ENCODE data around the gene GANAB. TPM values are rescaled to one million over a fixed set of nuclear protein-coding genes. Genes with fewer than 3 reads are reported as not detected.
"Not testable (repeated sequence)": the region's sequence is repeated elsewhere in the genome, so short reads cannot be mapped to it uniquely, and the experiment has no call there.

Gene GANAB
- total and polyA plus RNA-seq, 2 donors from 2014 or later: 110 to 309 TPM

GRCh38 chr11:62622476-62623089 is 23.8 kb downstream of the GANAB start:
- FAIRE-seq: no peak
- Histone ChIP-seq H3K4me3 (ENCODE audit: low read length in 3 of 3) (peak overlapping the region in 2 of 3 donors; percentile 55 to 92), H3K27me3 (ENCODE audit: control insufficient read depth, insufficient read depth, low read length) (no peaks in the 10 kb centered on the region), H3K9ac (ENCODE audit: low read length in 3 of 3) (peak overlapping the region in 2 of 3 donors; percentile 60 to 67), H3K27ac (ENCODE audit: low read depth in 2 of 2, low read length in 2 of 2) (peak overlapping the region; percentile 85 to 97), H3K4me1 (ENCODE audit: control insufficient read depth in 2 of 3, insufficient read depth in 2 of 3, low read depth in 1 of 3, low read length in 3 of 3) (peaks cover 5 to 14% (median 7%) of the 10 kb centered on the region in 3 donors), H3K36me3 (ENCODE audit: control insufficient read depth in 2 of 3, insufficient read depth in 3 of 3, low read length in 3 of 3) (peaks cover 9 to 25% (median 21%) of the 10 kb centered on the region in 3 donors), H3K9me3 (ENCODE audit: control insufficient read depth in 2 of 3, insufficient read depth in 1 of 3, low read length in 3 of 3) (no peaks in the 10 kb centered on the region)
- no peak for TF ChIP-seq CTCF (IDR thresholded peaks at IDR 0.05; ENCODE audit: borderline replicate concordance, extremely low read depth, insufficient read depth)
- no peak for DNase-seq
- intact Hi-C loops (cut with DNase I): no loop called here

GRCh38 chr11:62621567-62622470 is 24.6 kb downstream of the GANAB start, which contains the start of gene B3GAT3:
Gene B3GAT3, minus strand, starts transcription at chr11:62621986. Its CDS starts 39 bp downstream, at chr11:62621947.
- Histone ChIP-seq H3K36me3 (ENCODE audit: control insufficient read depth in 2 of 3, insufficient read depth in 3 of 3, low read length in 3 of 3) (peaks cover 6 to 21% (median 18%) of the 10 kb centered on the region in 3 donors), H3K9me3 (ENCODE audit: control insufficient read depth in 2 of 3, insufficient read depth in 1 of 3, low read length in 3 of 3) (no peaks in the 10 kb centered on the region), H3K9ac (ENCODE audit: low read length in 3 of 3) (peak within 1 kb of the TSS; percentile 60 to 84 (median 78)), H3K4me3 (ENCODE audit: low read length in 3 of 3) (peak within 1 kb of the TSS; percentile 71 to 92 (median 85)), H3K27ac (ENCODE audit: low read depth in 2 of 2, low read length in 2 of 2) (peak within 1 kb of the TSS; percentile 85 to 97), H3K27me3 (ENCODE audit: control insufficient read depth, insufficient read depth, low read length) (no peaks in the 10 kb centered on the region), H3K4me1 (ENCODE audit: control insufficient read depth in 2 of 3, insufficient read depth in 2 of 3, low read depth in 1 of 3, low read length in 3 of 3) (peaks cover 5 to 14% (median 7%) of the 10 kb centered on the region in 3 donors)
- DNase-seq (peak; percentile 98 to 100 (median 99)), FAIRE-seq (peak; percentile 6)
- TF ChIP-seq CTCF (IDR thresholded peaks at IDR 0.05; ENCODE audit: borderline replicate concordance, extremely low read depth, insufficient read depth): peak; percentile 14
- intact Hi-C loops (cut with DNase I): no loop called here

GRCh38 chr11:62621027-62621566 is 25.3 kb downstream of the GANAB start:
- FAIRE-seq: no peak
- H3K9ac ChIP-seq (ENCODE audit: low read length in 3 of 3): peak overlapping the region; percentile 13 to 84 (median 78)
- no peak for TF ChIP-seq CTCF (IDR thresholded peaks at IDR 0.05; ENCODE audit: borderline replicate concordance, extremely low read depth, insufficient read depth)

GRCh38 chr11:62616957-62617356 is 29.5 kb downstream of the GANAB start:
- H3K4me3 ChIP-seq (ENCODE audit: low read length in 3 of 3); H3K9me3 ChIP-seq (ENCODE audit: control insufficient read depth in 2 of 3, insufficient read depth in 1 of 3, low read length in 3 of 3); H3K27ac ChIP-seq (ENCODE audit: low read depth in 2 of 2, low read length in 2 of 2); H3K27me3 ChIP-seq (ENCODE audit: control insufficient read depth, insufficient read depth, low read length); H3K36me3 ChIP-seq (ENCODE audit: control insufficient read depth in 2 of 3, insufficient read depth in 3 of 3, low read length in 3 of 3); intact Hi-C loops (cut with DNase I); H3K9ac ChIP-seq (ENCODE audit: low read length in 3 of 3); FAIRE-seq; DNase-seq: not testable (repeated sequence)
- peaks cover 5 to 18% (median 10%) of the 10 kb centered on the region in 3 donors for H3K4me1 ChIP-seq (ENCODE audit: control insufficient read depth in 2 of 3, insufficient read depth in 2 of 3, low read depth in 1 of 3, low read length in 3 of 3)

More at GRCh38 chr11:62621027-62621566, 25.3 kb downstream of the GANAB start:
- intact Hi-C loops (cut with DNase I): no loop called here
- Histone ChIP-seq H3K27me3 (ENCODE audit: control insufficient read depth, insufficient read depth, low read length) (no peaks in the 10 kb centered on the region), H3K36me3 (ENCODE audit: control insufficient read depth in 2 of 3, insufficient read depth in 3 of 3, low read length in 3 of 3) (peaks cover 0 to 18% (median 11%) of the 10 kb centered on the region in 3 donors), H3K9me3 (ENCODE audit: control insufficient read depth in 2 of 3, insufficient read depth in 1 of 3, low read length in 3 of 3) (no peaks in the 10 kb centered on the region), H3K27ac (ENCODE audit: low read depth in 2 of 2, low read length in 2 of 2) (peak overlapping the region; percentile 85 to 97), H3K4me1 (ENCODE audit: control insufficient read depth in 2 of 3, insufficient read depth in 2 of 3, low read depth in 1 of 3, low read length in 3 of 3) (peaks cover 5 to 14% (median 7%) of the 10 kb centered on the region in 3 donors), H3K4me3 (ENCODE audit: low read length in 3 of 3) (peak overlapping the region; percentile 71 to 92 (median 85))
- DNase-seq: no peak

Data from kidney (tissue), 14 donors.